OCI-LY1 (cell line): ENCODE measurements around the gene TUBGCP2.

Experiments
- EZH2 ChIP-seq: fragments of 200-600 bp; sonication (generic), shearing (Covaris generic); IDR thresholded peaks from 2 replicates; pipeline ENCODE4 v1.8.0; 2017; ENCODE audit warnings: borderline replicate concordance, mixed run types, mild to moderate bottlenecking, antibody characterized with exemption, low read length, moderate library complexity, mixed read lengths
- TF ChIP-seq, protein P1 (sequence below): fragments of 200-600 bp; sonication (generic), shearing (Covaris generic); IDR thresholded peaks from 2 replicates; pipeline ENCODE4 v1.5.1; 2017; ENCODE audit warnings: mild to moderate bottlenecking, antibody characterized with exemption, low read length, moderate library complexity, mixed read lengths

DNA sequence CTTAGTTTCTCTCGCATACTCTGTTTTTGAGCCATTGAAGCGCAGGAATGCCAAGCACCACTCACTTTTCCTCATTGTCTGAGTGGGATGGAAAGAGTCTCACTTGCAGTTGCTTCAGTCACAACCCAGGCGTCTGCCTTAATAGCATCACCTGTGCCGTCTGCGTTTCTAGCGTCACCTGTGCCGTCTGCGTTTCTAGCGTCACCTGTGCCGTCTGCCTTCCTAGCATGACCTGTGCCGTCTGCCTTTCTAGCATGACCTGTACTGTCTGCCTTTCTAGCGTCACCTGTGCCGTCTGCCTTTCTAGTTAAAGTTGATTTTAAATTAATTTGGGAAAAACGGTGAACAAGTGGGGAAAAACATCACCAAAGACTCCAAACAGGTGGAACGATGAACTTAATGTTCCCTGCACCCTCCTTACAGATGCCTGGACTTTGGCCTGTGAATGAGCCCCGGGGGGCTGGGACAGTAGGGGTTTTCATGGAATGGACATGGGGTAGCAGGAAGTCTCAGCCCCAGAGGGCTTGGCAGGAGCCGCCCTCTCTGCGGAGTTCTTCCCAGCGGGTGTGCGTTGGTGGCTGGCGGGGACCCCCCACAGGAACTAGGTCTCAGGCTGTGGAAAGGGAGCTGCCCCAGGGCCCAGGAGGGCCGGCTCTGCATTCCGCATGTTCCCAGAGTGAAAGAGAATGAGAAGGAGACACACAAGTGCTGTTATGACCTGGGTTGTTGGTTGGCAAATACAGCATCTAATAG lies 3.5 kb upstream of the TUBGCP2 start:
- TF ChIP-seq, protein P1, sequence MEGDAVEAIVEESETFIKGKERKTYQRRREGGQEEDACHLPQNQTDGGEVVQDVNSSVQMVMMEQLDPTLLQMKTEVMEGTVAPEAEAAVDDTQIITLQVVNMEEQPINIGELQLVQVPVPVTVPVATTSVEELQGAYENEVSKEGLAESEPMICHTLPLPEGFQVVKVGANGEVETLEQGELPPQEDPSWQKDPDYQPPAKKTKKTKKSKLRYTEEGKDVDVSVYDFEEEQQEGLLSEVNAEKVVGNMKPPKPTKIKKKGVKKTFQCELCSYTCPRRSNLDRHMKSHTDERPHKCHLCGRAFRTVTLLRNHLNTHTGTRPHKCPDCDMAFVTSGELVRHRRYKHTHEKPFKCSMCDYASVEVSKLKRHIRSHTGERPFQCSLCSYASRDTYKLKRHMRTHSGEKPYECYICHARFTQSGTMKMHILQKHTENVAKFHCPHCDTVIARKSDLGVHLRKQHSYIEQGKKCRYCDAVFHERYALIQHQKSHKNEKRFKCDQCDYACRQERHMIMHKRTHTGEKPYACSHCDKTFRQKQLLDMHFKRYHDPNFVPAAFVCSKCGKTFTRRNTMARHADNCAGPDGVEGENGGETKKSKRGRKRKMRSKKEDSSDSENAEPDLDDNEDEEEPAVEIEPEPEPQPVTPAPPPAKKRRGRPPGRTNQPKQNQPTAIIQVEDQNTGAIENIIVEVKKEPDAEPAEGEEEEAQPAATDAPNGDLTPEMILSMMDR: no peak
- no peak for TF ChIP-seq EZH2
